Upper lobe of left lung (tissue), 4 donors: ENCODE data around the gene TCF23.

Source experiments
- EP300 ChIP-seq, 4 donors: sonication (generic); formaldehyde crosslinking; IDR thresholded peaks; one replicate each; pipeline ENCODE4 v1.5.1; 2017; ENCODE audit warnings: antibody characterized with exemption in 4 of 4, control low read depth in 2 of 4
- POLR2A ChIP-seq, 4 donors: fragments of 450-650 bp; IDR thresholded peaks; one replicate each; pipeline ENCODE4 v1.5.1; 2016 to 2017; ENCODE audit warnings: antibody characterized with exemption in 4 of 4, mild to moderate bottlenecking in 2 of 4
- TF ChIP-seq, protein P1 (sequence below), 6 experiments: fragments of 450-650 bp in 4 of 6; fragments of 200-600 bp in 2 of 6; sonication (generic) in 2 of 6; IDR thresholded peaks; one replicate each; pipeline ENCODE4 v1.5.1; 2016 to 2019; ENCODE audit warnings: antibody characterized with exemption in 6 of 6

DNA sequence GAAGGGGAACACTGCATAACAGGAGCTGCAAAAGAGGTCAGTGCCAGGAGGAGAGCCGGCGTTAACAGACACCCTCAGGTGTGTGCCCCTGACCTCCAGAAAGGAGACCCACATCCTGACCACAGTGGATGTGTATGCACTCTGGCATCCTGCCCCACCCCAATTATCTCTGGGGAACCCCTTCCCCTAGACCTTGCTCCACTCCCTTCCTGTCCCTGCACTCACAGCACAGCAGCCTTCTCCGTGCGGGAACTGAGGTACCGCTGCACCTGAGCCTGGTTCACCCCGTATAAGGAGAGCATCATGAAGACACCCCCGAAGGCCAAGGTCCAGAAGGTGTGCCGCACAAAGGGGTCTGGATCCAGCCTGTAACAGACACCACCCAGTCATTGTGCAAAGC lies 55.8 kb downstream of the TCF23 start:
- TF ChIP-seq EP300 (IDR thresholded peaks at IDR 0.05) (no peak), POLR2A (IDR thresholded peaks at IDR 0.05) (no peak)
- TF ChIP-seq, protein P1, sequence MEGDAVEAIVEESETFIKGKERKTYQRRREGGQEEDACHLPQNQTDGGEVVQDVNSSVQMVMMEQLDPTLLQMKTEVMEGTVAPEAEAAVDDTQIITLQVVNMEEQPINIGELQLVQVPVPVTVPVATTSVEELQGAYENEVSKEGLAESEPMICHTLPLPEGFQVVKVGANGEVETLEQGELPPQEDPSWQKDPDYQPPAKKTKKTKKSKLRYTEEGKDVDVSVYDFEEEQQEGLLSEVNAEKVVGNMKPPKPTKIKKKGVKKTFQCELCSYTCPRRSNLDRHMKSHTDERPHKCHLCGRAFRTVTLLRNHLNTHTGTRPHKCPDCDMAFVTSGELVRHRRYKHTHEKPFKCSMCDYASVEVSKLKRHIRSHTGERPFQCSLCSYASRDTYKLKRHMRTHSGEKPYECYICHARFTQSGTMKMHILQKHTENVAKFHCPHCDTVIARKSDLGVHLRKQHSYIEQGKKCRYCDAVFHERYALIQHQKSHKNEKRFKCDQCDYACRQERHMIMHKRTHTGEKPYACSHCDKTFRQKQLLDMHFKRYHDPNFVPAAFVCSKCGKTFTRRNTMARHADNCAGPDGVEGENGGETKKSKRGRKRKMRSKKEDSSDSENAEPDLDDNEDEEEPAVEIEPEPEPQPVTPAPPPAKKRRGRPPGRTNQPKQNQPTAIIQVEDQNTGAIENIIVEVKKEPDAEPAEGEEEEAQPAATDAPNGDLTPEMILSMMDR (IDR thresholded peaks at IDR 0.05): no peak
